HG03558 (cell line): ENCODE measurements around the gene SIL1.
"Not testable (repeated sequence)": the region's sequence is repeated elsewhere in the genome, so short reads cannot be mapped to it uniquely, and the experiment has no call there.

Experiments used
- ATAC-seq: cut with Tn5 transposase; IDR thresholded peaks from one replicate; pipeline ENCODE4 v1.9.1; 2021; ENCODE audit warnings: moderate number of reproducible peaks; ENCODE audit not compliant: unreplicated experiment; ENCODE audit errors: extremely low read depth

The SIL1 gene

GRCh38 chr5:139205124-139205523, 7.0 kb upstream of the SIL1 start:
- ATAC-seq = no peak

DNA sequence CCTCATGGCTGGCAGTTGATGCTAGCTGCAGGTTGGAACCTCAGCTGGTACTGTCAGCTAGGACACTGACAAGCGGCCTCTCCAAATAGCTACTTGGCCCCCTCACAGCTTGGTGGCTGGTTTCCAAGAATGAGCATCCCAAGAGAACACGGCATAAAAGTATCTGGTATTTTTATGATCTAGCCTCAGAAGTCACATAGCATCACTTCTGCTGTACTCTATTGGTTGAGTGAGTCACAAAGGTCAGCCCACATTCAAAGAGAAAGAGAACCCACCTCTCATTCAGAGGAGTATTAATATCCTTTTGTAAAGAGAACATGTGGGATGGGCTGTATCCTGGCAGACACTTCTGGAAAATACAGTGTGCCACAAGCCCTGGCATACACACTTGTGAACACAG, 6.0 kb upstream of the SIL1 start:
- no peak for ATAC-seq

DNA sequence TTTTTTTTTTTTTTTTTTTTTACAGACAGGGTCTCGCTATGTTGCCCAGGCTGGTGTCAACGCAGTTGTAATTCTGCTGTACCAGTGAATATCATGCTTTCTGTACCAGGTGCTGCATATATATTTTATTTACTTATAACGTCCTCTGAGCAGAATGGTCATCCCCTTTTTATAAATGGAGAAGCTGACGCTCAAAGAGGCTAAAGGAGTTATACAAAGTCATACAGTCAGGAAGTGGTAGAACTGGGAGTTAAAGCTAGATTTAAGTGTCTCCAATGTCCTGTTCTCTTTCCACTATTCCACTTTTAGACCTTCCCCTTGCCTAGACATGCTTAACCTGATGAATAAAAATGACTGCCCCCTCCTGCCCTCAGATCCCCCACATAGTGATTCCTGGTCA, 1.2 kb upstream of the SIL1 start:
- no peak for ATAC-seq

DNA sequence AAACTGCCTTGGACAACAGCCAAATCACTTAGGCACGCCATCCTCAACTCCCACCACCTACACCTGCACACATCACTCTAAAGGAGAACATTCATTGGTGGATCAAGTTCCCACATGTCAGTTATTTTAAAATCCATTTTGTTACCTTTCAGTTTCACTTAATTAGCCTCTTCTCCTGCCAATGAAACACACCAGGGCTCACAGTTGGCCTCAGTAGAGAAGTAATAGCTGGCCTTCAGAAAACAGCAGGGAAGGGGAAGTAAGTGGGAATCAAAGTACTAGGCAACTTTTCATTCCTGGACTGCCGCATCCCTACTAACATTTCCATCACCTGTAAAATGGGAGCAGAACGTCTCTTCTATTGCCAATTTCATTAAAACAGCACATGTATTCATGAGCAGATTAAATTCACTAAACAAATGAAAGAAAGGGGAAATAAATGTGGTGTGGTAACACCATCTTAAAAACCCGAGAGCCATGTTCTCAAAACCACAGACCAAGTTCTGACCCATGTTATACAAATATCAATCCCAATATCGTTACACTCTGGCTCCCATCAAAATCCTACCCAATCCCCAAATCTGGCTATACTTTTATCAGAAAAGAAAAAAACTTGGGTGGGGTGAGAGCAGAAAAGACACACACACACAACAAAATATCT, 1.7 kb downstream of the SIL1 start:
- ATAC-seq = no peak

DNA sequence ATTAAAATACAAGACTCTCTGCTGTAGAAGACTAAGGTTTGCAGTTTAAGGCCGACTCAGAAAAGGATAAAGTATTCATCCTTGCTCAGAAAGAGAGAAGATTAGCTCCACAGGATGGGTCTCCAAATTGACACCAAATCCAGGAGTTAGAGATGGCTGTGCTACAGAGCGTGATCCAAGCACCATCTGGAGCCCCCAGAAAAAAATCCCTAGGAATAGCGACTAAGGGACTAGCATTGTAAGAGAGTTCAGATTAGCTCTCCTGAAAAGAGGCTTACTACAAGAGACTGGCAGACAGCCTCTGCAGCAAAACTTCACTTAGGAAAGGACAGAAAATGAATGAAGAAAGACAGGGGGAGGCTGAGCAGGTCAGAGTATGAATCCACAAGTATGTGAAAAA, 3.7 kb downstream of the SIL1 start:
- no peak for ATAC-seq

DNA sequence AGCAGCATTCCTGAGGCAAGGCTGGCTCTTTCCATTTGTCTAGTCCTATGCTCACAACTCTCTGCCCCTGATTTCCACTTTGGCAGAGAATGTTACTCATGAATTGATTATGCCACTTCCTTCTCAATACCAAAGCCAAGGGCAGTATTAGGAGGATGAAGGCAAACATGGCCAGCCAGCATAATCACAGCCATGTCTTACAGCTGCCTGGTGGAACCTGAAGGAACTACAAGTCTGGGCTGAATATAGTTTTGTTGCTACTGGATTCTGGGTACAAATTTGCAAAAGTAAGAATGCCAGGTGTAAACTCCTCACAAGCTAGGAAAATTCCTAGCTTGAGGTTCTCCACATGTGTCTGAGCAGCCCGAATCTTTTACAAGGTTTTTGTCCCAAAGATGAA, 4.2 kb downstream of the SIL1 start:
- no peak for ATAC-seq

DNA sequence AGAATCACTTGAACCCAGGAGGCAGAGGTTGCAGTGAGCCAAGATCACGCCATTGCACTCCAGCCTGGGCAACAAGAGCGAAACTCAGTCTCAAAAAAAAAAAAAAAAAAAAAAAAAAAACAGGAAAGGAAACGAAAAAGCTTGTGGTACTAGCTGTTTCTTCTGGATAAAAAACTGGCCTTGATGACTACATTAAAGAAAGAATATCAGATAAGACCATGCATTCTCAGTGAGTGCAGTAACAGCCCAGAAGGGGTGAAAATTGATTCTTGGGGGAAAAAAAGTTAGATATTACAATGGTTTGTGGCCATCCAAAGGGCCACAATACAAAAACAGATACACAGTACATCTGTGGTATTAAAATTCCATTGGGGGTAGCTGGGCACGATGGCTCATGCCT, 5.3 kb downstream of the SIL1 start:
- not testable (repeated sequence) for ATAC-seq

GRCh38 chr5:139191954-139192353, 6.2 kb downstream of the SIL1 start:
- not testable (repeated sequence) for ATAC-seq

DNA sequence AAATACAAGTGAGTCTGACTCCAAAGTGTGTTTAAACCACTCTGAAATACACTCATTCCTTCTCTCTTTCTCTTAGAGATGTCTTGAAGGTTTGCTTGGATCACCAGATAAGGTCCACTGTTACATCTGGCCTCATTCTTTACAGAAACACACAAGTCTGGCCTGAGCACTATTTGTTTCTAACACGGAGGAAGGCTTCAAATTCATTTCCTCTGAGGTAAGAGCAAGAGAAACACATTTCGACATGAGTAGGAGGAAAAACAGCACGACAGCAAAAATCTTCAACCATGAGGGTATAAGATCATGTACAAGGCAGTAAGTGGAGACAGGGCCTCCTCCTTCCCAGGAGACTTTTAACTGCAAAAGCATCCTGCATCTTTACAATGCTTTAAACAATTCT, 8.0 kb downstream of the SIL1 start:
- no peak for ATAC-seq

DNA sequence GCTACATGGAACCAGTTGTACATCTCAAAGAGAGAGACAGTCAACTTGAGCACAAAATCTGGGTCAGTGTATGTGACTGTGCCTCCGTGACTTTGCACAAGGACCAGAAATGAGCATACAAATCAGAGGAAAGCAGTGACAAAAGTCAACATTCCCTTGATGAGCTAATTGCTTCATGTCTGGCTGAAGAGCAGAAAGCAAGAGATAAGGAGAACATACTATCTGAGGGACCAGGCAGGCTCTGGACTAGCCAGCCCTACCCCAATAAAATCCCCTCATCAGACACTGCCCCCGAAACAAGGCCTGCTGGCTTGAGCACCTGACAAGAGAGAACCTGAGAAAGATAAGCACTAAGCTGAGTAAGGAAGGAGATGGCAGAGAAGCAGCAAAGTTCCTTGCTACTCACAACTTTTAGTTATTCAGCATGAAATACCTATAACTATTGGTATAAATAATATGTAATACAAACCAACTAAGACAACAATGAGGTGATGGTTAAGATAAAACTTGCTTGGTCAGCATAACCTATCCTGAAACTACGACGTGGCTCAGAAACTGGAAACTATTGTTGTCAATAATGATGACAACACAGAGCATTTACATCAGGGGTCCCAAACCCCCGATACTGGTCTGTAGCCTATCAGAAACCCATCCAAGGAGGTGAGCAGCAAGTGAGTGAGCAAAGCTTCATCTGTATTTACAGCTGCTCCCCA, 9.5 kb downstream of the SIL1 start:
- ATAC-seq = no peak

DNA sequence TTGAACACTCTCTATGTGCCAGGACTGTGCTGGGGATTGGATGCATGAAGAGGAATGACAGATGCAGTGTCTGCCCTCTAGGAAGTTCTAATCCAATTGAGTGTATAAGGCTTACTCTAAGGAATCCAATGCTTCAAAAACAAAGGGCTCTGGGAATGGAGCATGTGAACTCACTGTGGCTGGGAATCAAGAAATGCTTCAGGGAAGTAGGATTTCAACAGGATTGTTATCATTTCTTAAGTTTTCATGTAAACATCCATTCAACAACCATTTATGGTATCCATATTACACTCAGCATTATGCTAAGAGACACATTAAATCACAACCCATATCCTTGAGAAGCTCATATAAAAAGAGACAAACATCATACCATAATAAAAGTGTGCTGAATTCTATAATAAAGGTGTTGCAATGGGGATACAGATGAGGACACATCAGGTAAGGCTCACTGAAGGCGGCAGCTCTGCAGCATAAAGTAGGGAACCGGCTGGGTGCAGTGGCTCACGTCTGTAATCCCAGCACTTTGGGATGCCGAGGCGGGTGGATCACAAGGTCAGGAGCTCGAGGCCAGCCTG, 11.3 kb downstream of the SIL1 start:
- ATAC-seq = no peak

DNA sequence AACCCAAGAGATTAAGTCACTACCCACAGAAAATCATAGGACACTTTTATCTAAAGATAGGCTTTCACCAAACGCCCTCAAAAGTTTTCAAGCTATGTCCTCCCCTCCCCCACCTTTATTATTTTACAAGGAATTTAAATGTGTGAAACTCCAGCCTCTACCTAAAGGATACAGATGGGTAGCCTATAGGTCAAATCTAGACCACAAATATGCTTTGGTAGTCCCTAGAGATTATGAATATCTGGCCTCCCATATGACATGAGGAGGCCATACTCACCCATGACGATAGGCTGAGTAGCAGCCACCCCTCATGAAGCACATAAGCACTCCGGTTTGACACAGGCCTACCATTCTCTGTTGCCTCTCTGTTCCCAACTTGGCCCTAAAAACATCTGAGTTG, 11.9 kb downstream of the SIL1 start:
- ATAC-seq = no peak

DNA sequence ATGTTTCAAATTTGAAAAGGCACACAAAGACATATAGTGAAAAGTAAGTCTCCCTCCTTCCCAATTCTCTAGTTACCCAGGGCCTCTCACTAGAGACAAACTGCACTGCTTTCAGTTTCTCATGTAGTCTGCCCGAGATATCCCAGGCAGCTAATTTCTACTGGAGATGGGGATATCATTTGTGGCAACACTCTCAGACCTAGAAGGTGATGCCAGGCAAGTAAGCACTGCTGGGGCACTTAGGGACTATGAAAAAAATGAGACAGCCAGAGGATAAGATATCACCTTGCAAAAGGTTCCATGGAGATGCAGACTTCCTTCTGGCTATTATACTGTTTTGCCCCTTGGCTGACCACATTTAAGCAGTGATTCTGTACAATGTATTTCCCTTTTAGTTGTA, 12.6 kb downstream of the SIL1 start:
- ATAC-seq = no peak

GRCh38 chr5:139183502-139183901, 14.7 kb downstream of the SIL1 start:
- ATAC-seq = no peak

GRCh38 chr5:139182528-139183296, 15.5 kb downstream of the SIL1 start:
- no peak for ATAC-seq

DNA sequence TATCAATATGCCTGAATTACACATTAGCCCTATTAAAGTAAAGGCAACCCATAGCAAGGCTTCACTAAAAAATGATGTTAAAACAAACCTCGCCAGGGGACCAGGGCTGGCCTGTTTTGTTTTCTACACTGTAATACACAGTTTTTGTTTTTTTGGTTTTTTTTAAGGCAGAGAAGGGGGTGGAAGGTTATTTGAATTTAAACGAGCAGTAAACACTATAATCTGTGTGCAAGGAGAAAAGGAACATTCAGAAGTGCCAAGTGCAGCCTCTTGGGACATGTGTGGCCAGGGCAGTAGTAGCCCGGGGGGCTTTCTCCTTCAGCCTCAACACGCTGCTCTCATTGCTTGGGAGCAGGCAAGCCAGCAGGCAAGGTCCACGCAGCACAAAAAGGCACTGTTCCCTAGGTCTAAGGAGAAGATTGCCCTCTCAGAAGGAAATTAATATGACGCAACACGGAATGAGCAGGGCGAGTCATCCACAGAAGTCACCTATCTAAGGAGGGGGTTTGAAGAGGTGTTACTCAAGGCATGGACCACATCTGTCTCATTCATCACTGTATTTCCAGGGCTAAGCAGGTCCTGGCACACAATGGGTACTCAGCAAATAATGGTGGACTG, 16.2 kb downstream of the SIL1 start:
- ATAC-seq = no peak

- no peak for ATAC-seq
These were observed 16.8 kb downstream of the SIL1 start for GRCh38 chr5:139181322-139181730.

DNA sequence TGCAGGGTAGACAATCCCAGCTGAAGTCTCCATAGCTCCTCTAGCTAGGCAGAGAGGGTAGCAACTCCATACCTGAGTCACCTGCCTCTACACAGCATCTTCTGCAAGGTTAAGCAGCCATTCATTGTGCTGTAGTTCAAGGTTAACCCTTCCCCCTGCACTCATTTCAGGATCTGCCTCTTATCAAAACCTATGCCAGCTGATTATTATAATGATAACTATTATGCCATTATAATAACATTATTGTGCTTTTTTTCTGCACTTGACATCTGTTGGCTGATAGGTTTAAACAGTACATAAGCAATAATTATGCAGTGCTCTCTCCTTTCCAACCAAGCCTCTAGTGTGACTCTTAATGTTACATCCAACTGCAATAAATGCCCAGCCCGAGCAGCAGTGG, 17.3 kb downstream of the SIL1 start:
- ATAC-seq = no peak

DNA sequence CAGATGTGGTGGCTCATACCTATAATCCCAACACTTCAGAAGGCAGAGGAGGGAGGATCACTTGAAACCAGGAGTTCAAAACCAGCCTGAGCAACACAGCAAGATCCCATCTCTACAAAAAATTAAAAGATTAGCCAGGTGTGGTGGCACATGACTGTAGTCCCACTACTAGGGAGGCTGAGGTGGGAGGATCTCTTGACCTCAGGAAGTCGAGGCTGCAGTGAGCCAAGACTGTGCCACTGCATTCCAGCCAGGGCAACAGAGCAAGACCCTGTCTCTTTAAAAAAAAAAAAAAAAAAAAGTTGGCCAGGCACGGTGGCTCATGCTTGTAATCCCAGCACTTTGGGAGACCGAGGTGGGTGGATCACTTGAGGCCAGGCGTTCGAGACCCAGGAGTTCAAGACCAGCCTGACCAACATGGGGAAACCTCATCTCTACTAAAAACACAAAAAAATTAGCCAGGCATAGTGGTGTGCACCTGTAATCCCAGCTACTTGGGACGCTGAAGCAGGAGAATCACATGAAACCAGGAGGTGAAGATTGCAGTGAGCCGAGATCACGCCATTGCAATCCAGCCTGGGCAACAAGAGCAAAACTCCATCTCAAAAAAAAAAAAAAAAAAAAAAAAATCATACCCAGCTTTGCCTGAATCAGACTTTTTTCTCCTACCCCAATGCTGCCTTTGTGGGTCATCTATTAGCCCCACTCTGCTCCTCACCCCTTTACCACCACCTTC, 18.2 kb downstream of the SIL1 start:
- ATAC-seq = not testable (repeated sequence)

- no peak for ATAC-seq
These were observed 19.2 kb downstream of the SIL1 start for GRCh38 chr5:139178935-139179334.
